OCI-LY1 (cell line): ENCODE measurements around the gene ABCF1.

Source experiments
- H2AFZ ChIP-seq: fragments of 200-600 bp; sonication (generic), shearing (Covaris generic); 2 replicates; pipeline ENCODE4 v1.6.0; 2014; ENCODE audit warnings: antibody characterized with exemption, mild to moderate bottlenecking, low read length
- H3F3A ChIP-seq: fragments of 200-600 bp; sonication (generic), shearing (Covaris generic); 2 replicates; pipeline ENCODE4 v1.6.0; 2014; ENCODE audit warnings: mild to moderate bottlenecking, antibody characterized with exemption, low read length, moderate library complexity; ENCODE audit not compliant: insufficient read depth
- H3K27ac ChIP-seq: fragments of 200-600 bp; sonication (generic); 2 replicates; pipeline ENCODE4 v1.5.1; 2014; ENCODE audit warnings: low read length, mixed run types, mild to moderate bottlenecking, low read depth; ENCODE audit not compliant: poor library complexity, severe bottlenecking
- H3K27me3 ChIP-seq: fragments of 200-600 bp; sonication (generic); 2 replicates; pipeline ENCODE4 v1.6.0; 2014; ENCODE audit warnings: antibody characterized with exemption, mild to moderate bottlenecking, low read length, moderate library complexity; ENCODE audit not compliant: insufficient read depth
- H3K36me3 ChIP-seq: fragments of 200-600 bp; sonication (generic); 2 replicates; pipeline ENCODE4 v1.6.1; 2014; ENCODE audit warnings: mild to moderate bottlenecking, antibody characterized with exemption, low read length, moderate library complexity, mixed read lengths; ENCODE audit not compliant: insufficient read depth
- H3K4me1 ChIP-seq: fragments of 200-600 bp; sonication (generic); 2 replicates; pipeline ENCODE4 v1.5.1; 2014; ENCODE audit warnings: mild to moderate bottlenecking, low read length, moderate library complexity; ENCODE audit not compliant: insufficient read depth, severe bottlenecking
- H3K4me2 ChIP-seq: fragments of 200-600 bp; sonication (generic), shearing (Covaris generic); 2 replicates; pipeline ENCODE4 v1.6.1; 2014; ENCODE audit warnings: low read length
- H3K4me3 ChIP-seq: fragments of 200-600 bp; sonication (generic); 2 replicates; pipeline ENCODE4 v1.5.1; 2014; ENCODE audit warnings: low read length, low read depth, mild to moderate bottlenecking, mixed read lengths; ENCODE audit not compliant: poor library complexity, severe bottlenecking
- H3K79me2 ChIP-seq: fragments of 200-600 bp; shearing (Covaris generic); 2 replicates; pipeline ENCODE4 v1.6.1; 2016; ENCODE audit warnings: mixed run types, low read length, mixed read lengths; ENCODE audit not compliant: insufficient read depth
- H3K9ac ChIP-seq: fragments of 200-600 bp; sonication (generic), shearing (Covaris generic); 2 replicates; pipeline ENCODE4 v1.6.1; 2014; ENCODE audit warnings: mild to moderate bottlenecking, low read length, mixed read lengths
- H3K9me2 ChIP-seq: fragments of 200-600 bp; sonication (generic), shearing (Covaris generic); 2 replicates; pipeline ENCODE4 v1.6.1; 2014; ENCODE audit warnings: low read depth, mild to moderate bottlenecking, low read length, mixed read lengths
- H3K9me3 ChIP-seq: fragments of 200-600 bp; shearing (Covaris generic); 2 replicates; pipeline ENCODE4 v1.6.1; 2014; ENCODE audit warnings: low read length, mixed read lengths
- H4K20me1 ChIP-seq: fragments of 200-600 bp; sonication (generic), shearing (Covaris generic); 2 replicates; pipeline ENCODE4 v1.6.0; 2016; ENCODE audit warnings: mild to moderate bottlenecking, low read length; ENCODE audit not compliant: insufficient read depth
- CTCF ChIP-seq: fragments of 200-600 bp; sonication (generic), shearing (Covaris generic); IDR thresholded peaks from 2 replicates; pipeline ENCODE4 v1.5.1; 2017; ENCODE audit warnings: mild to moderate bottlenecking, antibody characterized with exemption, low read length, moderate library complexity, mixed read lengths
- EZH2 ChIP-seq: fragments of 200-600 bp; sonication (generic), shearing (Covaris generic); IDR thresholded peaks from 2 replicates; pipeline ENCODE4 v1.8.0; 2017; ENCODE audit warnings: borderline replicate concordance, mixed run types, mild to moderate bottlenecking, antibody characterized with exemption, low read length, moderate library complexity, mixed read lengths

Gene ABCF1

GRCh38 chr6:30598912-30599624 is 27.8 kb downstream of the ABCF1 start:
- TF ChIP-seq EZH2 (no peak), CTCF (no peak)
- H3K79me2 ChIP-seq, result no peaks in the 10 kb centered on the region

GRCh38 chr6:30599625-30600324 is 28.5 kb downstream of the ABCF1 start:
- Histone ChIP-seq H3F3A (peaks cover 20% of the 10 kb centered on the region), H3K9ac (no peak overlapping the region), H3K4me2 (no peak overlapping the region), H3K4me1 (no peaks in the 10 kb centered on the region), H2AFZ (no peak overlapping the region), H3K79me2 (no peaks in the 10 kb centered on the region), H4K20me1 (no peaks in the 10 kb centered on the region), H3K9me3 (no peaks in the 10 kb centered on the region), H3K9me2 (no peaks in the 10 kb centered on the region), H3K27me3 (no peaks in the 10 kb centered on the region), H3K36me3 (peaks cover 57% of the 10 kb centered on the region), H3K27ac (no peak overlapping the region), H3K4me3 (no peak overlapping the region)
- no peak for TF ChIP-seq EZH2

More at GRCh38 chr6:30598912-30599624, 27.8 kb downstream of the ABCF1 start:
- no peaks in the 10 kb centered on the region for H3K4me1 ChIP-seq
- peaks cover 57% of the 10 kb centered on the region for H3K36me3 ChIP-seq
- H3K9ac ChIP-seq, result no peak overlapping the region
- no peaks in the 10 kb centered on the region for H3K27me3 ChIP-seq
- no peak overlapping the region for H3K4me2 ChIP-seq
- H3F3A ChIP-seq, result peaks cover 16% of the 10 kb centered on the region
- no peaks in the 10 kb centered on the region for H3K9me2 ChIP-seq
- no peak overlapping the region for H3K27ac ChIP-seq
- no peak overlapping the region for H2AFZ ChIP-seq
- H4K20me1 ChIP-seq, result no peaks in the 10 kb centered on the region
- H3K9me3 ChIP-seq, result no peaks in the 10 kb centered on the region
- no peak overlapping the region for H3K4me3 ChIP-seq

- Histone ChIP-seq H3K27ac (no peak overlapping the region), H3K36me3 (peaks cover 62% of the 10 kb centered on the region), H3K9ac (no peak overlapping the region), H3K4me1 (no peaks in the 10 kb centered on the region), H3K9me3 (no peaks in the 10 kb centered on the region), H3K9me2 (no peaks in the 10 kb centered on the region), H3K4me3 (no peak overlapping the region), H4K20me1 (no peaks in the 10 kb centered on the region), H3K4me2 (no peak overlapping the region), H3K79me2 (no peaks in the 10 kb centered on the region), H3F3A (peaks cover 20% of the 10 kb centered on the region), H3K27me3 (no peaks in the 10 kb centered on the region), H2AFZ (no peak overlapping the region)
- TF ChIP-seq EZH2 (no peak), CTCF (no peak)
Measured at GRCh38 chr6:30600451-30600961, 29.3 kb downstream of the ABCF1 start.
